Fibroblast of lung (primary cell): Measurements from ENCODE around the gene SOX12. TPM values are rescaled to one million over a fixed set of nuclear protein-coding genes. Genes with fewer than 3 reads are reported as not detected.
"Not testable (repeated sequence)": the region's sequence is repeated elsewhere in the genome, so short reads cannot be mapped to it uniquely, and the experiment has no call there.

ENCODE experiments used
- DNase-seq, 2 donors: peaks; one replicate each; pipeline versions ENCODE4 v3.0.0 to v3.0.0-alpha.2; 2010; ENCODE audit warnings: low read depth in 2 of 2
- H2AFZ ChIP-seq: 2 replicates; pipeline ENCODE4 v1.5.1; 2012; ENCODE audit warnings: low read length, control low read depth, inconsistent platforms
- H3K27ac ChIP-seq: 2 replicates; pipeline ENCODE4 v1.5.1; 2011; ENCODE audit warnings: low read length, control low read depth; ENCODE audit not compliant: insufficient read depth
- H3K27me3 ChIP-seq: 2 replicates; pipeline ENCODE4 v1.5.1; 2011; ENCODE audit warnings: mild to moderate bottlenecking, low read length; ENCODE audit not compliant: control insufficient read depth, insufficient read depth
- H3K36me3 ChIP-seq: 2 replicates; pipeline ENCODE4 v1.5.1; 2011; ENCODE audit warnings: low read length; ENCODE audit not compliant: control insufficient read depth, insufficient read depth
- H3K4me1 ChIP-seq: 2 replicates; pipeline ENCODE4 v1.5.1; 2011; ENCODE audit warnings: low read length; ENCODE audit not compliant: control insufficient read depth, insufficient read depth; ENCODE audit errors: extremely low read depth
- H3K4me2 ChIP-seq: 2 replicates; pipeline ENCODE4 v1.5.1; 2011; ENCODE audit warnings: low read length, control low read depth; ENCODE audit not compliant: insufficient read depth; ENCODE audit errors: extremely low read depth
- H3K4me3 ChIP-seq, 4 experiments: fragments of 200-600 bp in 1 of 4; sonication (generic) in 1 of 4; replicated peaks in 1 of 4; 2 replicates each; pipeline ENCODE4 v1.5.1; 2011 to 2016; ENCODE audit warnings: low read length in 4 of 4, low read depth in 3 of 4, mild to moderate bottlenecking in 3 of 4, control low read depth in 2 of 4, inconsistent platforms in 1 of 4, mixed read lengths in 1 of 4; ENCODE audit not compliant: insufficient read depth in 1 of 4; ENCODE audit errors: control extremely low read depth in 1 of 4
- H3K79me2 ChIP-seq: 2 replicates; pipeline ENCODE4 v1.5.1; 2012; ENCODE audit warnings: mild to moderate bottlenecking, low read length, inconsistent platforms; ENCODE audit not compliant: control insufficient read depth, insufficient read depth
- H3K9ac ChIP-seq: 2 replicates; pipeline ENCODE4 v1.5.1; 2011; ENCODE audit warnings: mild to moderate bottlenecking, low read length, control low read depth; ENCODE audit not compliant: insufficient read depth
- H3K9me3 ChIP-seq: 2 replicates; pipeline ENCODE4 v1.5.1; 2012; ENCODE audit warnings: low read depth, low read length; ENCODE audit not compliant: control insufficient read depth, insufficient read depth
- H4K20me1 ChIP-seq: 2 replicates; pipeline ENCODE4 v1.5.1; 2011; ENCODE audit warnings: low read length; ENCODE audit not compliant: control insufficient read depth, insufficient read depth; ENCODE audit errors: extremely low read depth
- CTCF ChIP-seq, 2 donors: IDR thresholded peaks in 1 of 2; conservative IDR thresholded peaks in 1 of 2; 1 replicate in 1 of 2; 2 replicates in 1 of 2; pipeline ENCODE4 v1.5.1; 2011 to 2012; ENCODE audit warnings: low read length in 2 of 2, control low read depth in 1 of 2, inconsistent platforms in 1 of 2, low read depth in 1 of 2, mild to moderate bottlenecking in 1 of 2
- EZH2 ChIP-seq: IDR thresholded peaks from 2 replicates; pipeline ENCODE4 v1.5.1; 2012; ENCODE audit warnings: low read length, control low read depth, mild to moderate bottlenecking; ENCODE audit errors: missing control alignments
- polyA plus RNA-seq, 2 donors: library from polyadenylated mRNA; depleted of rRNA in 1 of 2; stranded (reverse) in 1 of 2; unstranded in 1 of 2; fragments of >200 nt; gene quantifications; 2 replicates each; pipeline ENCODE4 v1.2.1, GENCODE V29; 2011 to 2012; ENCODE audit warnings: missing spikeins in 1 of 2
- total RNA-seq: library from RNA; depleted of rRNA; stranded (reverse); fragments of >200 nt; gene quantifications from 2 replicates; pipeline ENCODE4 v1.2.1, GENCODE V29; 2014

SOX12 gene
- total and polyA plus RNA-seq, 2 donors (not counting 1 experiment from before 2014, with no cell fraction given): 4.0 to 7.3 TPM

- H3K27me3 ChIP-seq: no peaks in the 10 kb centered on the region
- no peaks in the 10 kb centered on the region for H3K79me2 ChIP-seq
- DNase-seq: no peak
- H2AFZ ChIP-seq: peak overlapping the region; percentile 5
- no peaks in the 10 kb centered on the region for H3K9me3 ChIP-seq
- no peak overlapping the region for H3K4me3 ChIP-seq
- peaks cover 19% of the 10 kb centered on the region for H3K4me1 ChIP-seq
- H3K9ac ChIP-seq: no peak overlapping the region
- TF ChIP-seq EZH2: no peak
- H4K20me1 ChIP-seq: no peaks in the 10 kb centered on the region
- no peak overlapping the region for H3K4me2 ChIP-seq
- H3K36me3 ChIP-seq: no peaks in the 10 kb centered on the region
- H3K27ac ChIP-seq: no peak overlapping the region
Observed at GRCh38 chr20:370977-371754, 45.8 kb downstream of the SOX12 start.

- no peaks in the 10 kb centered on the region for H3K79me2 ChIP-seq
- no peaks in the 10 kb centered on the region for H3K36me3 ChIP-seq
- peak; percentile 67 to 93 for DNase-seq
- no peak overlapping the region for H3K4me3 ChIP-seq
- no peaks in the 10 kb centered on the region for H3K9me3 ChIP-seq
- H3K27ac ChIP-seq: peak overlapping the region; percentile 34
- no peaks in the 10 kb centered on the region for H4K20me1 ChIP-seq
- H3K4me1 ChIP-seq: peaks cover 19% of the 10 kb centered on the region
- H3K4me2 ChIP-seq: peak overlapping the region; percentile 37
- TF ChIP-seq CTCF (conservative IDR thresholded peaks at IDR 0.05 in 1 of 2, IDR thresholded peaks at IDR 0.05 in 1 of 2; ENCODE audit: low read depth in 1 of 2, low read length in 2 of 2) (no peak), EZH2 (no peak)
- H3K27me3 ChIP-seq: no peaks in the 10 kb centered on the region
- H3K9ac ChIP-seq: no peak overlapping the region
- H2AFZ ChIP-seq: peak overlapping the region; percentile 5
Observed at GRCh38 chr20:371755-372542, 46.6 kb downstream of the SOX12 start.

- not testable (repeated sequence) for H3K27me3 ChIP-seq, H3K4me2 ChIP-seq, H3K36me3 ChIP-seq, H2AFZ ChIP-seq, H4K20me1 ChIP-seq, DNase-seq, H3K4me3 ChIP-seq, H3K9me3 ChIP-seq, H3K9ac ChIP-seq, H3K79me2 ChIP-seq
- peak overlapping the region; percentile 38 for H3K27ac ChIP-seq
- H3K4me1 ChIP-seq: peaks cover 19% of the 10 kb centered on the region
Observed at GRCh38 chr20:372543-373082, 47.3 kb downstream of the SOX12 start.
